ENCODE measurements around the gene TAF1. TPM values are rescaled to one million over a fixed set of nuclear protein-coding genes. Genes with fewer than 3 reads are reported as not detected.

Gene TAF1
- polyA plus RNA-seq, 1 donor from 2014 or later, result 29.5 TPM

DNA sequence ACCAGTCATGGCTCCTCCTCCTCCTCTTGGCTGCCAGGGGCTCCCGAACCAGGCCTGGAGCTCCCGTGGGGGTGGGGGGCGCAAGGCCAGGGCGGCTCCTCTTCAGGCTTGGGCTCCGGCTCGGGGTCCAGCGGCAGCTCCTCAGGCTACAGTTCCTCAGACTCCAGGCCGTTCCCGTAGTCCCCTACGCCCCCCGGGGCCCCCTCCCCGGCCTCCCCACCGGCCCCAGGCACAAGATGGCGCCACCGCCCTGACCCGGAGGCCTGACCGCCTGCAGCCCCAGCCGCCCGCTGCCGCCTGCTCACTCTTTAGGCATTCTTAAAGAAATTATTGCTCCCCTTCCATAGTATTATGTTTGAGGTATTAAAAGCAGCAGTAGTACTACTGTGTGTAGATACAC is 54.5 kb downstream of the TAF1 start:
- no peak overlapping the region for H3K4me3 ChIP-seq (ENCODE audit: low read length)
- TF ChIP-seq, protein P1, sequence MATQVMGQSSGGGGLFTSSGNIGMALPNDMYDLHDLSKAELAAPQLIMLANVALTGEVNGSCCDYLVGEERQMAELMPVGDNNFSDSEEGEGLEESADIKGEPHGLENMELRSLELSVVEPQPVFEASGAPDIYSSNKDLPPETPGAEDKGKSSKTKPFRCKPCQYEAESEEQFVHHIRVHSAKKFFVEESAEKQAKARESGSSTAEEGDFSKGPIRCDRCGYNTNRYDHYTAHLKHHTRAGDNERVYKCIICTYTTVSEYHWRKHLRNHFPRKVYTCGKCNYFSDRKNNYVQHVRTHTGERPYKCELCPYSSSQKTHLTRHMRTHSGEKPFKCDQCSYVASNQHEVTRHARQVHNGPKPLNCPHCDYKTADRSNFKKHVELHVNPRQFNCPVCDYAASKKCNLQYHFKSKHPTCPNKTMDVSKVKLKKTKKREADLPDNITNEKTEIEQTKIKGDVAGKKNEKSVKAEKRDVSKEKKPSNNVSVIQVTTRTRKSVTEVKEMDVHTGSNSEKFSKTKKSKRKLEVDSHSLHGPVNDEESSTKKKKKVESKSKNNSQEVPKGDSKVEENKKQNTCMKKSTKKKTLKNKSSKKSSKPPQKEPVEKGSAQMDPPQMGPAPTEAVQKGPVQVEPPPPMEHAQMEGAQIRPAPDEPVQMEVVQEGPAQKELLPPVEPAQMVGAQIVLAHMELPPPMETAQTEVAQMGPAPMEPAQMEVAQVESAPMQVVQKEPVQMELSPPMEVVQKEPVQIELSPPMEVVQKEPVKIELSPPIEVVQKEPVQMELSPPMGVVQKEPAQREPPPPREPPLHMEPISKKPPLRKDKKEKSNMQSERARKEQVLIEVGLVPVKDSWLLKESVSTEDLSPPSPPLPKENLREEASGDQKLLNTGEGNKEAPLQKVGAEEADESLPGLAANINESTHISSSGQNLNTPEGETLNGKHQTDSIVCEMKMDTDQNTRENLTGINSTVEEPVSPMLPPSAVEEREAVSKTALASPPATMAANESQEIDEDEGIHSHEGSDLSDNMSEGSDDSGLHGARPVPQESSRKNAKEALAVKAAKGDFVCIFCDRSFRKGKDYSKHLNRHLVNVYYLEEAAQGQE (IDR thresholded peaks at IDR 0.05; ENCODE audit: borderline replicate concordance), result no peak
- TF ChIP-seq POLR2AphosphoS5 (IDR thresholded peaks at IDR 0.05), result no peak

DNA sequence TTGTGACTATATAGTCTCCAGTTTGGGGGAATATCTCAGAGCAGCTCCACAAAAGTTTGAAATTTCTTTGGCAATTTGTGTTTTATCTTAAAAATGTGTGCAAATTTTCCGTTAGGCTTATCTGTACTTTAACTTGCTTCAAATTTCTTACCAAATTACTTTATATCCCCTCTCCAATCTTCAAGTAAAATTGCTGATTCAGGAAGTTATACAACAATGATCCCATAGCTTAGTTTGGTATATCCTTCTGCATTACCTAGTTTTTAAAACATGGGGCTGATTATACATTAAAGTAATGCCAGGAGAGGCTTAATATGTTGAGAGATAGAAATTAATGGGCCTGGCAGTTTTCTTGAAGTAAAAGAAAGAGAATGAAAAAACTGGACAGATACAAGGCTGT is 66.6 kb downstream of the TAF1 start:
- Histone ChIP-seq H3K4me3 (ENCODE audit: low read length) (no peak overlapping the region), H3K36me3 (ENCODE audit: insufficient read depth, low read length) (no peaks in the 10 kb centered on the region), H3K9ac (ENCODE audit: low read length) (no peak overlapping the region), H3K9me2 (ENCODE audit: insufficient read depth, low read length) (no peaks in the 10 kb centered on the region), H3K27me3 (ENCODE audit: insufficient read depth, low read depth, low read length) (no peaks in the 10 kb centered on the region), H3K4me2 (ENCODE audit: low read length) (no peak overlapping the region), H3K79me2 (replicated peaks; ENCODE audit: insufficient read depth, low read length) (no peaks in the 10 kb centered on the region), H2AFZ (ENCODE audit: low read depth, low read length) (no peak overlapping the region), H3F3A (ENCODE audit: insufficient read depth, low read length, poor library complexity, severe bottlenecking) (no peaks in the 10 kb centered on the region), H3K9me3 (ENCODE audit: low read length) (no peaks in the 10 kb centered on the region), H4K20me1 (ENCODE audit: insufficient read depth) (no peaks in the 10 kb centered on the region), H3K27ac (ENCODE audit: low read length) (no peak overlapping the region)
- TF ChIP-seq, protein P1 (IDR thresholded peaks at IDR 0.05; ENCODE audit: borderline replicate concordance), result no peak
- TF ChIP-seq TAF1 (IDR thresholded peaks at IDR 0.05; ENCODE audit: low read depth) (no peak), POLR2AphosphoS5 (IDR thresholded peaks at IDR 0.05) (no peak), MXI1 (conservative IDR thresholded peaks at IDR 0.05; ENCODE audit: poor library complexity, severe bottlenecking) (no peak), SMC3 (conservative IDR thresholded peaks at IDR 0.05; ENCODE audit: poor library complexity) (no peak), RAD21 (conservative IDR thresholded peaks at IDR 0.05) (no peak), EZH2 (IDR thresholded peaks at IDR 0.05; ENCODE audit: borderline replicate concordance, insufficient read depth, low read length, poor library complexity, severe bottlenecking) (no peak), EP300 (conservative IDR thresholded peaks at IDR 0.05; ENCODE audit: poor library complexity, severe bottlenecking) (no peak)
- TF ChIP-seq, protein P2, sequence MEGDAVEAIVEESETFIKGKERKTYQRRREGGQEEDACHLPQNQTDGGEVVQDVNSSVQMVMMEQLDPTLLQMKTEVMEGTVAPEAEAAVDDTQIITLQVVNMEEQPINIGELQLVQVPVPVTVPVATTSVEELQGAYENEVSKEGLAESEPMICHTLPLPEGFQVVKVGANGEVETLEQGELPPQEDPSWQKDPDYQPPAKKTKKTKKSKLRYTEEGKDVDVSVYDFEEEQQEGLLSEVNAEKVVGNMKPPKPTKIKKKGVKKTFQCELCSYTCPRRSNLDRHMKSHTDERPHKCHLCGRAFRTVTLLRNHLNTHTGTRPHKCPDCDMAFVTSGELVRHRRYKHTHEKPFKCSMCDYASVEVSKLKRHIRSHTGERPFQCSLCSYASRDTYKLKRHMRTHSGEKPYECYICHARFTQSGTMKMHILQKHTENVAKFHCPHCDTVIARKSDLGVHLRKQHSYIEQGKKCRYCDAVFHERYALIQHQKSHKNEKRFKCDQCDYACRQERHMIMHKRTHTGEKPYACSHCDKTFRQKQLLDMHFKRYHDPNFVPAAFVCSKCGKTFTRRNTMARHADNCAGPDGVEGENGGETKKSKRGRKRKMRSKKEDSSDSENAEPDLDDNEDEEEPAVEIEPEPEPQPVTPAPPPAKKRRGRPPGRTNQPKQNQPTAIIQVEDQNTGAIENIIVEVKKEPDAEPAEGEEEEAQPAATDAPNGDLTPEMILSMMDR (IDR thresholded peaks at IDR 0.05; ENCODE audit: poor library complexity, severe bottlenecking), result no peak

More for the DNA sequence above, 54.5 kb downstream of the TAF1 start:
- Histone ChIP-seq H3K9ac (ENCODE audit: low read length) (no peak overlapping the region), H3K27ac (ENCODE audit: low read length) (no peak overlapping the region), H2AFZ (ENCODE audit: low read depth, low read length) (no peak overlapping the region), H3K4me2 (ENCODE audit: low read length) (no peak overlapping the region), H3K36me3 (ENCODE audit: insufficient read depth, low read length) (no peaks in the 10 kb centered on the region), H3K9me3 (ENCODE audit: low read length) (no peaks in the 10 kb centered on the region), H3K79me2 (replicated peaks; ENCODE audit: insufficient read depth, low read length) (no peaks in the 10 kb centered on the region), H3K9me2 (ENCODE audit: insufficient read depth, low read length) (no peaks in the 10 kb centered on the region), H3K27me3 (ENCODE audit: insufficient read depth, low read depth, low read length) (no peaks in the 10 kb centered on the region), H4K20me1 (ENCODE audit: insufficient read depth) (no peaks in the 10 kb centered on the region), H3F3A (ENCODE audit: insufficient read depth, low read length, poor library complexity, severe bottlenecking) (no peaks in the 10 kb centered on the region)

Measured in neural cell (in vitro differentiated cells).